ENCODE results near the gene TMEM272. TPM values are rescaled to one million over a fixed set of nuclear protein-coding genes. Genes with fewer than 3 reads are reported as not detected.
A peak's percentile ranks its signal among the peaks of the same experiment; 100 is the strongest.

TMEM272 gene
- total and polyA plus RNA-seq, 2 of the 13 experiments (the other 11 are each of a cell fraction or from before 2014, with no cell fraction given): 0.37 to 0.62 TPM

GRCh38 chr13:51861723-51862300, 16.8 kb upstream of the TMEM272 start, which contains the start of gene CCDC70 (continued):
- TF ChIP-seq ZNF468 (CRISPR knock-in tag; IDR thresholded peaks at IDR 0.05) (no peak), ZZZ3 (CRISPR knock-in tag; IDR thresholded peaks at IDR 0.05; ENCODE audit: borderline replicate concordance) (no peak), ZNF740 (CRISPR knock-in tag; IDR thresholded peaks at IDR 0.05) (no peak)
- TF ChIP-seq, protein P1, sequence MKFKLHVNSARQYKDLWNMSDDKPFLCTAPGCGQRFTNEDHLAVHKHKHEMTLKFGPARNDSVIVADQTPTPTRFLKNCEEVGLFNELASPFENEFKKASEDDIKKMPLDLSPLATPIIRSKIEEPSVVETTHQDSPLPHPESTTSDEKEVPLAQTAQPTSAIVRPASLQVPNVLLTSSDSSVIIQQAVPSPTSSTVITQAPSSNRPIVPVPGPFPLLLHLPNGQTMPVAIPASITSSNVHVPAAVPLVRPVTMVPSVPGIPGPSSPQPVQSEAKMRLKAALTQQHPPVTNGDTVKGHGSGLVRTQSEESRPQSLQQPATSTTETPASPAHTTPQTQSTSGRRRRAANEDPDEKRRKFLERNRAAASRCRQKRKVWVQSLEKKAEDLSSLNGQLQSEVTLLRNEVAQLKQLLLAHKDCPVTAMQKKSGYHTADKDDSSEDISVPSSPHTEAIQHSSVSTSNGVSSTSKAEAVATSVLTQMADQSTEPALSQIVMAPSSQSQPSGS (CRISPR knock-in tag; IDR thresholded peaks at IDR 0.05): no peak

DNA sequence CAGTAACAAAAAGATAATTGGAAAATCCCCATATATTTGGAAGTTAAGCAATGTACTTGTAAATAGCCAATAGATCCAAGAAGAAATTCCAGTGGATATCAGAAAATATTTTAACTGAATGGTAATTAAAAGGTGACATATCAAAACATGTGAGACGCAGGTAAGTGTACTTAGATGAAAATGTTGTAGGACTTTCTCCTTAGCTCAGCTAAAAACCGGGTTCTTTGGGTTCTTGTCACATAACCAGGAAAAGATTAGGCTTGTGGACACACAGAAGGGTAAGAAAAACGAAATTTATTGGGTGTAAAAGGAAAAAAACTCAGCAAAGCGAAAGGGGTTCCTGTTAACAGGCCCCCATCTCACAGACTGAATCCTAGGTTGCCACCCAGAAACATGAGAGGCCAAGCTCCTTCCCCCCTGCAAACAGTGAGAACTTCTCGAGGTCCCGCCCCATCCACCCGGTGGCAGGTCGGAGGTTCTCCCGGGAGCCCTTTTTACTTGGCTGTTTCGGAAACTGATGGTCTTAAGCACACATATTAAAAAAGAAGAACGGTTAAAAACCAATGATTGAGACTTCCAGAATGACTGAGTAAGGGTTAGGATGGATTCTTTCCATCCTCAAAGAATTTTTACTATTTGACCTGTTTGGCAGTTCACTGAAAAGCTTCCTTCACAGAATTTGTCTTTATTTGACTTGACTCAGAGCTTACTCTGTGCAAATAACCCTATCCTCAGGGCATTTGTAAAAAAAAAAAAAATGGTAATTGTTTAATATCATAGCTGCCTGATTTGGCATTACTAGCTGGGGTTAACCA, 13.7 kb upstream of the TMEM272 start:
- BruUV-seq (replicated peaks): no TSS peak
- TF ChIP-seq AKAP8 (CRISPR knock-in tag; IDR thresholded peaks at IDR 0.05) (no peak), MAFK (conservative IDR thresholded peaks at IDR 0.05 in 1 of 2, IDR thresholded peaks at IDR 0.05 in 1 of 2; ENCODE audit: low read length in 2 of 2) (peak; percentile 21 to 59; a peak in 2 of 4 replicates), CCAR2 (optimal IDR thresholded peaks at IDR 0.05; ENCODE audit: low read depth, low read length) (no peak), FOXP1 (IDR thresholded peaks at IDR 0.05) (no peak), FOXP1 (CRISPR knock-in tag; IDR thresholded peaks at IDR 0.05) (no peak), KLF16 (CRISPR knock-in tag; IDR thresholded peaks at IDR 0.05) (no peak), MXI1 (IDR thresholded peaks at IDR 0.05; ENCODE audit: borderline replicate concordance, low read depth, low read length) (no peak)
- H3K27me3 ChIP-seq (ENCODE audit: control insufficient read depth in 1 of 2, insufficient read depth in 2 of 2, low read length in 2 of 2): no peaks in the 10 kb centered on the region
- H3K4me3 ChIP-seq (replicated peaks in 1 of 3; ENCODE audit: insufficient read depth in 1 of 3, low read depth in 2 of 3, low read length in 3 of 3): no peak overlapping the region
- no peak overlapping the region for H2AFZ ChIP-seq (ENCODE audit: low read length)
- no peak overlapping the region for H3K9ac ChIP-seq (ENCODE audit: insufficient read depth, low read depth, low read length)
- 39% methylated on average over 11 of the region's 11 CpGs for WGBS (ENCODE audit: low lambda C conversion rate)
- no peaks in the 10 kb centered on the region for H3K36me3 ChIP-seq (replicated peaks in 1 of 2; ENCODE audit: control insufficient read depth in 1 of 2, insufficient read depth in 2 of 2, low read length in 2 of 2)
- no peak overlapping the region for H3K27ac ChIP-seq (ENCODE audit: extremely low read length, insufficient read depth, low read length)
- peaks cover 28% of the 10 kb centered on the region for H3K4me1 ChIP-seq (ENCODE audit: insufficient read depth, low read length)
- DNase-seq (ENCODE audit: low spot score): peak; percentile 22
- POLR2A ChIA-PET: interaction anchor here (0.5 to 1.2 kb wide), 3 partner anchors 14 to 56 kb away, joined by 3 read pairs; partner anchors contain the start of gene TMEM272
- CTCF ChIA-PET (ENCODE audit: low intra/inter-chr PET ratio, low total read pairs): no interaction called here
- peak; percentile 69 for ATAC-seq
- no peaks in the 10 kb centered on the region for H4K20me1 ChIP-seq (ENCODE audit: insufficient read depth, low read length)
- no peaks in the 10 kb centered on the region for H3K79me2 ChIP-seq (ENCODE audit: insufficient read depth, low read length)
- intact Hi-C loops (cut with micrococcal nuclease; ENCODE audit: unreplicated experiment) (loop anchor here (5.0 kb wide), 1 partner anchor 841 kb away; no protein-coding TSS in a partner anchor), in situ Hi-C loops (cut with HindIII; ENCODE audit: extremely low pct_ligation_motif_present, low pct_unique_long_range_greater_than_20kb) (no loop called here)
- H3K4me2 ChIP-seq (ENCODE audit: low read depth, low read length): peak overlapping the region; percentile 7
- no peaks in the 10 kb centered on the region for H3K9me3 ChIP-seq (ENCODE audit: low read length)
- no peak for FAIRE-seq

Measured in HepG2 (cell line).